Trophoblast cell (in vitro differentiated cells and primary cell): ENCODE results near the gene C1R.

Source experiments
- DNase-seq, 2 donors: peaks; one replicate each; pipeline ENCODE4 v3.0.0-alpha.2; 2016
- H2AFZ ChIP-seq: 2 replicates; pipeline ENCODE4 v1.6.1; 2013; ENCODE audit warnings: low read length, moderate library complexity, mild to moderate bottlenecking; ENCODE audit not compliant: insufficient read depth, poor library complexity
- H2AK5ac ChIP-seq: 2 replicates; pipeline ENCODE4 v1.6.1; 2013; ENCODE audit warnings: mild to moderate bottlenecking, low read length
- H2BK120ac ChIP-seq: 2 replicates; pipeline ENCODE4 v1.6.1; 2013; ENCODE audit warnings: low read length, mild to moderate bottlenecking, moderate library complexity; ENCODE audit not compliant: insufficient read depth, poor library complexity
- H2BK12ac ChIP-seq: 2 replicates; pipeline ENCODE4 v1.6.1; 2013; ENCODE audit warnings: mild to moderate bottlenecking, low read length, moderate library complexity
- H2BK5ac ChIP-seq: 2 replicates; pipeline ENCODE4 v1.6.1; 2013; ENCODE audit warnings: low read length, low read depth, moderate library complexity, mild to moderate bottlenecking; ENCODE audit not compliant: poor library complexity
- H3K14ac ChIP-seq: 2 replicates; pipeline ENCODE4 v1.6.1; 2013; ENCODE audit warnings: mild to moderate bottlenecking, low read length
- H3K18ac ChIP-seq: 2 replicates; pipeline ENCODE4 v1.6.1; 2013; ENCODE audit warnings: mild to moderate bottlenecking, low read length
- H3K23ac ChIP-seq: 2 replicates; pipeline ENCODE4 v1.6.1; 2013; ENCODE audit warnings: low read length
- H3K27ac ChIP-seq: 2 replicates; pipeline ENCODE4 v1.5.1; 2013; ENCODE audit warnings: low read depth, mild to moderate bottlenecking, inconsistent platforms, low read length, moderate library complexity
- H3K27me3 ChIP-seq: 2 replicates; pipeline ENCODE4 v1.6.1; 2013; ENCODE audit warnings: inconsistent platforms, mild to moderate bottlenecking, low read length, moderate library complexity; ENCODE audit not compliant: insufficient read depth
- H3K36me3 ChIP-seq, 2 experiments: 1 replicate in 1 of 2; 2 replicates in 1 of 2; pipeline ENCODE4 v1.6.1; 2013; ENCODE audit warnings: low read length in 2 of 2, mild to moderate bottlenecking in 2 of 2, moderate library complexity in 1 of 2; ENCODE audit not compliant: insufficient read depth in 2 of 2, control insufficient read depth in 1 of 2
- H3K4ac ChIP-seq: 2 replicates; pipeline ENCODE4 v1.6.1; 2013; ENCODE audit warnings: low read depth, mild to moderate bottlenecking, low read length, moderate library complexity
- H3K4me1 ChIP-seq, 2 experiments: 1 replicate in 1 of 2; 2 replicates in 1 of 2; pipeline ENCODE4 v1.6.1; 2013; ENCODE audit warnings: low read length in 2 of 2, mild to moderate bottlenecking in 2 of 2, moderate library complexity in 1 of 2; ENCODE audit not compliant: insufficient read depth in 2 of 2, control insufficient read depth in 1 of 2
- H3K4me2 ChIP-seq: 2 replicates; pipeline ENCODE4 v1.6.1; 2013; ENCODE audit warnings: inconsistent platforms, mild to moderate bottlenecking, low read length, moderate library complexity
- H3K4me3 ChIP-seq: 2 replicates; pipeline ENCODE4 v1.5.1; 2013; ENCODE audit warnings: mild to moderate bottlenecking, low read depth, low read length, inconsistent platforms
- H3K79me1 ChIP-seq: one replicate; pipeline ENCODE4 v1.6.1; 2013; ENCODE audit warnings: low read length
- H3K79me2 ChIP-seq: 2 replicates; pipeline ENCODE4 v1.6.1; 2013; ENCODE audit warnings: low read length, mild to moderate bottlenecking; ENCODE audit not compliant: control insufficient read depth, insufficient read depth, poor library complexity
- H3K9ac ChIP-seq: 2 replicates; pipeline ENCODE4 v1.6.1; 2013; ENCODE audit warnings: mild to moderate bottlenecking, low read length
- H3K9me3 ChIP-seq: 2 replicates; pipeline ENCODE4 v1.6.1; 2013; ENCODE audit warnings: low read depth, mild to moderate bottlenecking, control low read depth, inconsistent platforms, low read length; ENCODE audit not compliant: insufficient read depth
- H4K12ac ChIP-seq: 2 replicates; pipeline ENCODE4 v1.6.1; 2013; ENCODE audit warnings: low read depth, mild to moderate bottlenecking, low read length, moderate library complexity
- H4K8ac ChIP-seq: 2 replicates; pipeline ENCODE4 v1.6.1; 2013; ENCODE audit warnings: low read depth, mild to moderate bottlenecking, low read length, moderate library complexity
- H4K91ac ChIP-seq: one replicate; pipeline ENCODE4 v1.6.1; 2013; ENCODE audit warnings: low read depth, mild to moderate bottlenecking, low read length, moderate library complexity
- WGBS: extraction: QIAGEN DNeasy Blood & Tissue Kit; methylation state at CpG from one replicate; pipeline ENCODE4 v1.1.7; 2013; ENCODE audit warnings: missing lambda C conversion rate; ENCODE audit not compliant: insufficient read length, insufficient coverage; ENCODE audit errors: extremely low coverage; 5-methylcytosine and 5-hydroxymethylcytosine counted together

C1R gene

GRCh38 chr12:7067096-7067495 lies 25.1 kb downstream of the C1R start:
- H4K91ac ChIP-seq, result no peak overlapping the region
- H3K36me3 ChIP-seq, result no peaks in the 10 kb centered on the region
- no peak overlapping the region for H4K12ac ChIP-seq
- no peak overlapping the region for H3K4me2 ChIP-seq
- no peaks in the 10 kb centered on the region for H3K9me3 ChIP-seq
- WGBS, result no CpG with 5 or more reads among the region's 7 CpGs
- no peak overlapping the region for H3K18ac ChIP-seq
- H3K4me1 ChIP-seq, result peaks cover 2 to 4% of the 10 kb centered on the region in 2 experiments
- DNase-seq, result no peak
- no peak overlapping the region for H3K4me3 ChIP-seq
- no peak overlapping the region for H3K9ac ChIP-seq
- no peak overlapping the region for H2AK5ac ChIP-seq
- H3K23ac ChIP-seq, result no peak overlapping the region
- no peaks in the 10 kb centered on the region for H3K27me3 ChIP-seq
- no peaks in the 10 kb centered on the region for H3K79me2 ChIP-seq
- no peak overlapping the region for H3K4ac ChIP-seq
- no peak overlapping the region for H3K27ac ChIP-seq
- no peak overlapping the region for H2BK120ac ChIP-seq
- H3K14ac ChIP-seq, result no peak overlapping the region
- H3K79me1 ChIP-seq, result no peaks in the 10 kb centered on the region
- H2BK12ac ChIP-seq, result no peak overlapping the region
- H2AFZ ChIP-seq, result no peak overlapping the region
- H4K8ac ChIP-seq, result no peak overlapping the region
- H2BK5ac ChIP-seq, result no peak overlapping the region

DNA sequence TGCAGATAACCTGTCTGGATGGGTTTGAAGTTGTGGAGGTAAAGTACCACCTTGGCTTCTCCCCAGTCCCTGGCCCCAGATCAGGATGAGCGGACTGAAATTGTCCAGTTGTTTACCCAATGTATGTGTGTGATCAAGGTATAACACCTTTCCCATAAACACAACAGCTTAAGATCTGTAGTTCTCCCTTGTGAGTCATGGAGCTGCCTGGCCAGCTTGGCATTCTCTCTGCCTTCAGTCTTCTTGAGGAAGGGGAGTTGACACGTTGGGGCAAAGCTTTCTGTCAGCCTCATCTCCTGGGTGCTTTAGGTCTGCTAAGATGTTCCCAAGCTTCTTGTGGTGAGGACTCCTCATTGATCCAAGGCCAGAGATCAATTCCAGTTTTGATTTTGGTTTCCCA lies 25.6 kb downstream of the C1R start:
- Histone ChIP-seq H3K27me3 (no peaks in the 10 kb centered on the region), H3K9ac (no peak overlapping the region), H3K4me3 (no peak overlapping the region), H2BK120ac (no peak overlapping the region), H3K18ac (no peak overlapping the region), H4K91ac (no peak overlapping the region), H3K4me2 (no peak overlapping the region), H3K27ac (no peak overlapping the region), H3K9me3 (no peaks in the 10 kb centered on the region), H3K23ac (no peak overlapping the region), H3K79me2 (no peaks in the 10 kb centered on the region), H2AK5ac (no peak overlapping the region), H3K14ac (no peak overlapping the region), H2AFZ (no peak overlapping the region), H3K4me1 (peaks cover 2 to 4% of the 10 kb centered on the region in 2 experiments), H4K12ac (no peak overlapping the region), H3K79me1 (no peaks in the 10 kb centered on the region), H4K8ac (no peak overlapping the region), H3K4ac (no peak overlapping the region), H3K36me3 (no peaks in the 10 kb centered on the region), H2BK5ac (no peak overlapping the region), H2BK12ac (no peak overlapping the region)
- no CpG with 5 or more reads among the region's 2 CpGs for WGBS
- peak in 1 of 2 donors; percentile 19 for DNase-seq

DNA sequence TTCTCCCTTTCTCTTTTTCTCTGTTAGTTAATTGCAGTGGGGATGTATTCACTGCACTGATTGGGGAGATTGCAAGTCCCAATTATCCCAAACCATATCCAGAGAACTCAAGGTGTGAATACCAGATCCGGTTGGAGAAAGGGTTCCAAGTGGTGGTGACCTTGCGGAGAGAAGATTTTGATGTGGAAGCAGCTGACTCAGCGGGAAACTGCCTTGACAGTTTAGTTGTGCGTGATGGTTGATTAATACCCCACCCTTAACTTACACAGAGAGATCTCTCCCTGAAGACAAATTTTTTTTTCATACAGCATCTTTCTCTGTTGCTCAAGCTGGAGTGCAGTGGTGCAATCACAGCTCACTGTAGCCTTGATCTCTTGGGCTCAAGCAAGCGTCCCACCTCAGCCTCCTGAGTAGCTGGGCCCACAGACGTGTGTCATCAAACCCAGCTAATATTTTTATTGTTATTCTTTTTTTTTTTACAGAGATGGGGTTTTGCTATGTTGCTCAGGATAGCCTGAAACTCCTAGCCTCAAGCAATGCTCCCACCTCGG lies 27.1 kb downstream of the C1R start:
- Histone ChIP-seq H3K79me2 (no peaks in the 10 kb centered on the region), H4K8ac (no peak overlapping the region), H2AK5ac (no peak overlapping the region), H4K12ac (no peak overlapping the region), H3K36me3 (no peaks in the 10 kb centered on the region), H2AFZ (no peak overlapping the region), H3K9ac (no peak overlapping the region), H3K4ac (no peak overlapping the region), H3K27ac (no peak overlapping the region), H2BK5ac (no peak overlapping the region), H3K4me1 (peaks cover 2 to 4% of the 10 kb centered on the region in 2 experiments), H4K91ac (no peak overlapping the region), H3K4me3 (no peak overlapping the region), H3K9me3 (no peaks in the 10 kb centered on the region), H2BK12ac (no peak overlapping the region), H2BK120ac (no peak overlapping the region), H3K27me3 (no peaks in the 10 kb centered on the region), H3K18ac (no peak overlapping the region), H3K79me1 (no peaks in the 10 kb centered on the region), H3K23ac (no peak overlapping the region), H3K14ac (no peak overlapping the region), H3K4me2 (no peak overlapping the region)
- WGBS, result no CpG with 5 or more reads among the region's 7 CpGs
- DNase-seq, result no peak

DNA sequence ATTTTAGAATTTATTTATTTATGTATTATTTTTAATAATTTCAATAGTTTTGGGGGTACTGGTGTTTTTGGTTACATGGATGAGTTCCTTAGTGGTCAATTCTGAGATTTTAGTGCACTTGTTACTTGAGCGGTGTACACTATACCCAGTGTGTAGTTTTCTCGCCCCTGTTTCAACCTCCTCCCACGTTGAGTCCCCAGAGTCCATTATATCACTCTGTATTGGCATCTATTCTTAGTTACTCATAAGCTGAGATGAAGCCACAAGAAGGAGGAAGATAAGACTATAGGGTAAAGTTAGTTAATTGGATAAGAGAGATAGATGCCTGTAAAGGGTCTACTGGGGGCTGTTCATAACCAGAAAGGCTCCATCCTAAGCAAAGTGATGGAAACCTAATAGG lies 27.7 kb downstream of the C1R start:
- Histone ChIP-seq H3K27ac (no peak overlapping the region), H3K79me1 (no peaks in the 10 kb centered on the region), H3K4me3 (no peak overlapping the region), H3K79me2 (no peaks in the 10 kb centered on the region), H3K9me3 (no peaks in the 10 kb centered on the region), H3K27me3 (no peaks in the 10 kb centered on the region), H3K9ac (no peak overlapping the region), H3K14ac (no peak overlapping the region), H3K18ac (no peak overlapping the region), H3K4me2 (no peak overlapping the region), H3K23ac (no peak overlapping the region), H3K4ac (no peak overlapping the region), H3K36me3 (no peaks in the 10 kb centered on the region), H4K8ac (no peak overlapping the region), H2BK5ac (no peak overlapping the region), H2AK5ac (no peak overlapping the region), H2BK120ac (no peak overlapping the region), H2BK12ac (no peak overlapping the region), H3K4me1 (peaks cover 2 to 4% of the 10 kb centered on the region in 2 experiments), H2AFZ (no peak overlapping the region), H4K91ac (no peak overlapping the region), H4K12ac (no peak overlapping the region)
- no CpG with 5 or more reads among the region's 3 CpGs for WGBS
- no peak for DNase-seq
